PC-9 (cell line): ENCODE data around the gene PSORS1C1. TPM values are rescaled to one million over a fixed set of nuclear protein-coding genes. Genes with fewer than 3 reads are reported as not detected.

ENCODE experiments used
- BruUV-seq: library from RNA; stranded (reverse); fragments of 400-500 nt; replicated peaks from 2 replicates; lab custom pipeline; 2021; lab: Mats Ljungman, UMichigan
- CTCF ChIA-PET: fragments of 300-600 bp; sonication (Branson Sonifier 250); formaldehyde crosslinking; loops from one replicate; lab custom pipeline; 2022; ENCODE audit warnings: antibody characterized with exemption; lab: Charles Lee
- POLR2A ChIA-PET: fragments of 300-600 bp; sonication (Branson Sonifier 250); formaldehyde crosslinking; loops from one replicate; lab custom pipeline; 2022; ENCODE audit warnings: antibody characterized with exemption; ENCODE audit not compliant: unreplicated experiment; lab: Charles Lee
- DNase-seq, 2 experiments: peaks; one replicate each; pipeline versions ENCODE4 v3.0.0 to v3.0.0-alpha.2; 2015 to 2022; ENCODE audit warnings: mixed read lengths in 1 of 2
- H2AFZ ChIP-seq: fragments of 200-600 bp; sonication (generic); 2 replicates; pipeline ENCODE4 v1.8.1; 2017; ENCODE audit warnings: antibody characterized with exemption
- H3F3A ChIP-seq: fragments of 200-600 bp; sonication (generic); 2 replicates; pipeline ENCODE4 v1.8.1; 2017; ENCODE audit warnings: antibody characterized with exemption, mild to moderate bottlenecking, low read depth; ENCODE audit not compliant: insufficient read depth
- H3K27ac ChIP-seq: fragments of 200-600 bp; sonication (generic); 2 replicates; pipeline ENCODE4 v1.6.1; 2016; ENCODE audit warnings: mixed run types
- H3K27me3 ChIP-seq: fragments of 200-600 bp; sonication (generic); 2 replicates; pipeline ENCODE4 v1.6.1; 2016; ENCODE audit warnings: low read depth, mixed run types; ENCODE audit not compliant: insufficient read depth
- H3K36me3 ChIP-seq: fragments of 200-600 bp; sonication (generic); 2 replicates; pipeline ENCODE4 v1.6.1; 2016; ENCODE audit warnings: low read depth, mixed run types
- H3K4me1 ChIP-seq: fragments of 200-600 bp; sonication (generic); replicated peaks from 2 replicates; pipeline ENCODE4 v1.6.1; 2016; ENCODE audit warnings: mixed run types; ENCODE audit not compliant: insufficient read depth
- H3K4me2 ChIP-seq: fragments of 200-600 bp; sonication (generic); 2 replicates; pipeline ENCODE4 v1.6.1; 2017; ENCODE audit warnings: mixed run types
- H3K4me3 ChIP-seq: fragments of 200-600 bp; sonication (generic); 2 replicates; pipeline ENCODE4 v1.6.1; 2016; ENCODE audit warnings: mixed run types
- H3K79me2 ChIP-seq: fragments of 200-600 bp; sonication (generic); 2 replicates; pipeline ENCODE4 v1.6.1; 2017; ENCODE audit warnings: low read depth, mixed run types
- H3K9me2 ChIP-seq: fragments of 200-600 bp; sonication (generic); 2 replicates; pipeline ENCODE4 v1.8.1; 2017; ENCODE audit warnings: mild to moderate bottlenecking; ENCODE audit not compliant: insufficient read depth
- H3K9me3 ChIP-seq: fragments of 200-600 bp; sonication (generic); 2 replicates; pipeline ENCODE4 v1.8.1; 2016; ENCODE audit warnings: low read depth; ENCODE audit not compliant: insufficient read depth
- H4K20me1 ChIP-seq: fragments of 200-600 bp; sonication (generic); 2 replicates; pipeline ENCODE4 v1.8.1; 2017; ENCODE audit not compliant: insufficient read depth
- EZH2 ChIP-seq: fragments of 200-600 bp; sonication (generic); IDR thresholded peaks from 2 replicates; pipeline ENCODE4 v1.8.0; 2017; ENCODE audit warnings: antibody characterized with exemption, low read depth
- intact Hi-C: fragments of 100-400 bp; cut with micrococcal nuclease; formaldehyde crosslinking; loops from one replicate; pipeline ENCODE4 v1.10.0; 2022; ENCODE audit not compliant: unreplicated experiment
- total RNA-seq: library from RNA; stranded (reverse); gene quantifications from 2 replicates; pipeline ENCODE4 v1.2.3, GENCODE V29; 2021
- TF ChIP-seq, protein P1 (sequence below): fragments of 200-600 bp; sonication (generic); conservative IDR thresholded peaks from 2 replicates; pipeline ENCODE4 v1.6.1; 2017; ENCODE audit warnings: mixed run types, antibody characterized with exemption, mild to moderate bottlenecking, moderate library complexity

Gene PSORS1C1
- total RNA-seq, 1 experiment from 2014 or later: 29.2 TPM

DNA sequence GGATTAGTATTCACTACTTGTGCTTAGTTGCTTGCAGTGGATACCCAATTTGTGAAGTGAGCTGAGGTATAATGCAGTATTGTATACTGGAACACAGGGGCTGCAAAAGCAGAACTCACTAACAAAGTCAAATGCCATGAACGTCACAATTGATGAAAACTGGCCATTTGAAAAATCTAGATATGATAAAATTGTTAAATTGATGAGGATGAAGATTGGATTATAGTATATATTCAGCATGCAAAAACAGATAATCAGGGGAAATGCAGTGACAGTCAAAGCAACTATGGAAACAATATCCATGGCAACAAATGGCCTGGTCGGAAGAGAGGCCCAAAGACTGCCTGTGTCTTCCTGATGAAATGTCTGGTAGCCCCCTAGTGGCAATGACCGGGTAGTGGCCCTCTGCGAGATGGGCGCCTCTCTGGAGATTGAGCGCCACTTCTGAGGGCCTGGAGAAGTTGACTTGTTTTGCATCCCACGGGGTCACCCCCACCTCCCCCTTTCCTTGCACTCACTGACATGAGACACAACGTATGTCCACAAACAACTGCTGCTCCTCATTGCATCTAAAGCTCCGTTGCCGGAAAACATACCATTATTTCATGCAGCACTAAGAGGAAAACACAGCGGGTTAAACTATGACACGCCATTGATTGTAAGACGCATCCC is 45.8 kb upstream of the PSORS1C1 start:
- Histone ChIP-seq H3K4me2 (no peak overlapping the region), H3K27ac (no peak overlapping the region), H3F3A (peaks cover 3% of the 10 kb centered on the region; the same call in 1 of the 2 replicates), H3K4me3 (no peak overlapping the region), H3K79me2 (no peaks in the 10 kb centered on the region), H3K9me3 (no peaks in the 10 kb centered on the region), H2AFZ (no peak overlapping the region), H3K9me2 (no peaks in the 10 kb centered on the region), H4K20me1 (no peaks in the 10 kb centered on the region), H3K4me1 (peaks cover 3% of the 10 kb centered on the region; the same call in 1 of the 2 replicates), H3K27me3 (no peaks in the 10 kb centered on the region), H3K36me3 (no peaks in the 10 kb centered on the region)
- TF ChIP-seq EZH2: no peak
- TF ChIP-seq, protein P1, sequence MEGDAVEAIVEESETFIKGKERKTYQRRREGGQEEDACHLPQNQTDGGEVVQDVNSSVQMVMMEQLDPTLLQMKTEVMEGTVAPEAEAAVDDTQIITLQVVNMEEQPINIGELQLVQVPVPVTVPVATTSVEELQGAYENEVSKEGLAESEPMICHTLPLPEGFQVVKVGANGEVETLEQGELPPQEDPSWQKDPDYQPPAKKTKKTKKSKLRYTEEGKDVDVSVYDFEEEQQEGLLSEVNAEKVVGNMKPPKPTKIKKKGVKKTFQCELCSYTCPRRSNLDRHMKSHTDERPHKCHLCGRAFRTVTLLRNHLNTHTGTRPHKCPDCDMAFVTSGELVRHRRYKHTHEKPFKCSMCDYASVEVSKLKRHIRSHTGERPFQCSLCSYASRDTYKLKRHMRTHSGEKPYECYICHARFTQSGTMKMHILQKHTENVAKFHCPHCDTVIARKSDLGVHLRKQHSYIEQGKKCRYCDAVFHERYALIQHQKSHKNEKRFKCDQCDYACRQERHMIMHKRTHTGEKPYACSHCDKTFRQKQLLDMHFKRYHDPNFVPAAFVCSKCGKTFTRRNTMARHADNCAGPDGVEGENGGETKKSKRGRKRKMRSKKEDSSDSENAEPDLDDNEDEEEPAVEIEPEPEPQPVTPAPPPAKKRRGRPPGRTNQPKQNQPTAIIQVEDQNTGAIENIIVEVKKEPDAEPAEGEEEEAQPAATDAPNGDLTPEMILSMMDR: peak; percentile 94
- no TSS peak for BruUV-seq
- DNase-seq: peak; percentile 61 to 80
- intact Hi-C loops: no loop called here
- CTCF ChIA-PET: interaction anchor here (0.6 to 3.3 kb wide), 7 partner anchors 19 to 994 kb away, joined by 3 to 69 read pairs (median 4); partner anchors contain the start of gene VARS2
- POLR2A ChIA-PET: no interaction called here

- BruUV-seq: no TSS peak
- TF ChIP-seq EZH2: no peak
- TF ChIP-seq, protein P1: peak; percentile 75
- intact Hi-C loops: loop anchor here (1.0 to 5.0 kb wide), 6 partner anchors 57 to 588 kb away; partner anchors contain the start of genes FLOT1 and IER3
- Histone ChIP-seq H3F3A (0 out of 2 replicates have a peak, but pooled peaks cover 3% of the 10 kb centered on the region), H3K27ac (no peak overlapping the region), H2AFZ (no peak overlapping the region), H3K36me3 (no peaks in the 10 kb centered on the region), H3K27me3 (no peaks in the 10 kb centered on the region), H3K9me3 (no peaks in the 10 kb centered on the region), H4K20me1 (no peaks in the 10 kb centered on the region), H3K4me3 (no peak overlapping the region), H3K79me2 (no peaks in the 10 kb centered on the region), H3K4me2 (no peak overlapping the region), H3K9me2 (no peaks in the 10 kb centered on the region), H3K4me1 (peaks cover 3% of the 10 kb centered on the region; the same call in 1 of the 2 replicates)
- ChIA-PET CTCF (interaction anchor here (0.5 to 3.3 kb wide), 24 partner anchors 9 to 589 kb away, joined by 3 to 69 read pairs (median 4); partner anchors contain the start of genes GTF2H4, PSORS1C1 and VARS2), POLR2A (interaction anchor here (0.5 to 0.7 kb wide), 5 partner anchors 60 to 340 kb away, joined by 3 to 26 read pairs (median 3); no protein-coding TSS in a partner anchor)
- peak; percentile 64 to 76 for DNase-seq
These were observed 43.8 kb upstream of the PSORS1C1 start for GRCh38 chr6:31070711-31071197.

DNA sequence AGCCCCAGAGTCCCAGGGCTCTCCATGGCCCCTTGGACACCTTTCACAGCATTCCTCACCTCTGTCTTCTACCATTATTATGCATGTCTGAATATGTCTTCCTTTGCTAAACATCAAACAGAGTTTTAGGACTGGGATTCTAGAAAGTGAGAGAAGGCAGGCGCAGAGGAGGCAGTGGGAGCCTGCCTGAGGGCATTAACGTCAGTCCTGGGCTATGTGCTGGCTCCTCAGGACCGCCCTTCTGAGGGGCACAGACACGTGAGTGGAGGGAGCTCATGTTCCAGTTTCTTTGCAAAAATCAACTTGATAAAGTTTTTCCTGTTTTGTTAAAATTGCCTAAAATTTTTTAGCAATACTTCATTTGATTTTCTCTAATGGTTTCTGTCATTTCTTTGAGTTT is 40.2 kb upstream of the PSORS1C1 start:
- Histone ChIP-seq H3K36me3 (no peaks in the 10 kb centered on the region), H3K79me2 (no peaks in the 10 kb centered on the region), H3K27ac (no peak overlapping the region), H3K9me2 (no peaks in the 10 kb centered on the region), H3K4me3 (no peak overlapping the region), H4K20me1 (no peaks in the 10 kb centered on the region), H3F3A (no peaks in the 10 kb centered on the region), H3K9me3 (no peaks in the 10 kb centered on the region), H3K4me1 (peaks cover 3% of the 10 kb centered on the region; the same call in 1 of the 2 replicates), H3K4me2 (no peak overlapping the region), H3K27me3 (no peaks in the 10 kb centered on the region), H2AFZ (no peak overlapping the region)
- POLR2A ChIA-PET: no interaction called here
- DNase-seq: no peak
- no peak for TF ChIP-seq EZH2
- TF ChIP-seq, protein P1: no peak
- CTCF ChIA-PET: no interaction called here
- BruUV-seq: no TSS peak
- intact Hi-C loops: loop anchor here (5.0 kb wide), 3 partner anchors 53 to 532 kb away; partner anchors contain the start of genes FLOT1 and IER3
